Measurements from ENCODE around the gene GMFB. TPM values are rescaled to one million over a fixed set of nuclear protein-coding genes. Genes with fewer than 3 reads are reported as not detected.
A peak's percentile ranks its signal among the peaks of the same experiment; 100 is the strongest.
"Not testable (repeated sequence)": the region's sequence is repeated elsewhere in the genome, so short reads cannot be mapped to it uniquely, and the experiment has no call there.

GMFB gene
- total and polyA plus RNA-seq, 7 experiments from 2014 or later, result 10.6 to 39.9 (median 34.1) TPM

- Mint-ChIP-seq H3K27ac (no peak overlapping the region), H3K4me3 (no peak overlapping the region), H3K27me3 (peaks cover 0 to 7% (median 4%) of the 10 kb centered on the region in 5 donors), H3K4me1 (peaks cover 4 to 22% (median 20%) of the 10 kb centered on the region in 7 donors), H3K36me3 (peaks cover 0 to 3% (median 0%) of the 10 kb centered on the region in 5 donors), H3K9me3 (peaks cover 0 to 6% (median 0%) of the 10 kb centered on the region in 11 donors)
- no peak for ATAC-seq
- no peak overlapping the region for H3K27ac ChIP-seq (ENCODE audit: low read depth, low read length)
- H3K9me3 ChIP-seq (ENCODE audit: control insufficient read depth in 2 of 3, low read length in 3 of 3), result no peaks in the 10 kb centered on the region
- no peak overlapping the region for H3K4me3 ChIP-seq (ENCODE audit: low read length)
- no peak for DNase-seq
- H3K4me1 ChIP-seq (ENCODE audit: control insufficient read depth in 2 of 2, insufficient read depth in 2 of 2, low read length in 2 of 2), result peaks cover 8 to 16% of the 10 kb centered on the region in 2 donors
- H3K36me3 ChIP-seq (ENCODE audit: control insufficient read depth in 2 of 3, insufficient read depth in 3 of 3, low read length in 3 of 3), result no peaks in the 10 kb centered on the region
- H3K27me3 ChIP-seq (ENCODE audit: control insufficient read depth in 2 of 2, insufficient read depth in 2 of 2, low read length in 2 of 2), result no peaks in the 10 kb centered on the region
- POLR2A ChIA-PET, result no interaction called here
- intact Hi-C loops (cut with micrococcal nuclease), result loop anchor here in 1 of 2 donors (1.0 to 5.0 kb wide), 3 partner anchors 68 to 1292 kb away; partner anchors contain the start of gene DDHD1
- CTCF ChIA-PET, result no interaction called here
Observed at GRCh38 chr14:54444681-54445080, 44.1 kb downstream of the GMFB start.

GRCh38 chr14:54443981-54444380 lies 44.8 kb downstream of the GMFB start:
- Mint-ChIP-seq H3K36me3 (peaks cover 0 to 3% (median 0%) of the 10 kb centered on the region in 5 donors), H3K27me3 (peaks cover 0 to 6% (median 4%) of the 10 kb centered on the region in 5 donors), H3K27ac (no peak overlapping the region), H3K4me3 (peak overlapping the region in 1 of 10 donors; percentile 15), H3K9me3 (peaks cover 0 to 6% (median 0%) of the 10 kb centered on the region in 11 donors), H3K4me1 (peaks cover 6 to 29% (median 26%) of the 10 kb centered on the region in 7 donors)
- no peak for DNase-seq
- H3K27ac ChIP-seq (ENCODE audit: low read depth, low read length), result no peak overlapping the region
- CTCF ChIA-PET, result interaction anchor here (0.6 kb wide), 1 partner anchor 19 kb away, joined by 3 read pairs; no protein-coding TSS in a partner anchor
- H3K9me3 ChIP-seq (ENCODE audit: control insufficient read depth in 2 of 3, low read length in 3 of 3), result no peaks in the 10 kb centered on the region
- intact Hi-C loops (cut with micrococcal nuclease), result loop anchor here in 1 of 2 donors (1.0 to 5.0 kb wide), 3 partner anchors 68 to 1292 kb away; partner anchors contain the start of gene DDHD1
- H3K36me3 ChIP-seq (ENCODE audit: control insufficient read depth in 2 of 3, insufficient read depth in 3 of 3, low read length in 3 of 3), result no peaks in the 10 kb centered on the region
- peaks cover 9 to 23% of the 10 kb centered on the region in 2 donors for H3K4me1 ChIP-seq (ENCODE audit: control insufficient read depth in 2 of 2, insufficient read depth in 2 of 2, low read length in 2 of 2)
- ATAC-seq, result no peak
- POLR2A ChIA-PET, result interaction anchor here (0.7 kb wide), 1 partner anchor 1198 kb away, joined by 3 read pairs; no protein-coding TSS in a partner anchor
- H3K4me3 ChIP-seq (ENCODE audit: low read length), result no peak overlapping the region
- H3K27me3 ChIP-seq (ENCODE audit: control insufficient read depth in 2 of 2, insufficient read depth in 2 of 2, low read length in 2 of 2), result no peaks in the 10 kb centered on the region

- H3K4me3 ChIP-seq (ENCODE audit: low read length); H3K4me3 Mint-ChIP-seq; H3K27ac Mint-ChIP-seq; H3K36me3 ChIP-seq (ENCODE audit: control insufficient read depth in 2 of 3, insufficient read depth in 3 of 3, low read length in 3 of 3); H3K9me3 ChIP-seq (ENCODE audit: control insufficient read depth in 2 of 3, low read length in 3 of 3); H3K27ac ChIP-seq (ENCODE audit: low read depth, low read length); ATAC-seq; DNase-seq; H3K9me3 Mint-ChIP-seq; H3K27me3 Mint-ChIP-seq; H3K27me3 ChIP-seq (ENCODE audit: control insufficient read depth in 2 of 2, insufficient read depth in 2 of 2, low read length in 2 of 2); H3K36me3 Mint-ChIP-seq: not testable (repeated sequence)
- peaks cover 9 to 23% of the 10 kb centered on the region in 2 donors for H3K4me1 ChIP-seq (ENCODE audit: control insufficient read depth in 2 of 2, insufficient read depth in 2 of 2, low read length in 2 of 2)
- ChIA-PET CTCF (interaction anchor here (0.9 kb wide), 1 partner anchor 45 kb away, joined by 3 read pairs; no protein-coding TSS in a partner anchor), POLR2A (interaction anchor here (1.4 kb wide), 1 partner anchor 66 kb away, joined by 3 read pairs; no protein-coding TSS in a partner anchor)
- intact Hi-C loops (cut with micrococcal nuclease), result loop anchor here in 1 of 2 donors (5.0 kb wide), 2 partner anchors 439 to 1291 kb away; partner anchors contain the start of gene DDHD1
- peaks cover 10 to 39% (median 35%) of the 10 kb centered on the region in 7 donors for H3K4me1 Mint-ChIP-seq
Observed at GRCh38 chr14:54442961-54443360, 45.8 kb downstream of the GMFB start.

- no peaks in the 10 kb centered on the region for H3K9me3 ChIP-seq (ENCODE audit: control insufficient read depth in 2 of 3, low read length in 3 of 3)
- H3K4me3 ChIP-seq (ENCODE audit: low read length), result peak within 1 kb of the TSS; percentile 73
- ChIA-PET CTCF (interaction anchor here (0.6 to 1.0 kb wide), 4 partner anchors 8 to 55 kb away, joined by 3 to 4 read pairs (median 3); no protein-coding TSS in a partner anchor), POLR2A (interaction anchor here (1.2 to 1.4 kb wide), 3 partner anchors 11 to 68 kb away, joined by 3 to 7 read pairs (median 3); partner anchors contain the start of gene CDKN3)
- no peaks in the 10 kb centered on the region for H3K27me3 ChIP-seq (ENCODE audit: control insufficient read depth in 2 of 2, insufficient read depth in 2 of 2, low read length in 2 of 2)
- Mint-ChIP-seq H3K36me3 (peaks cover 0 to 7% (median 3%) of the 10 kb centered on the region in 5 donors), H3K9me3 (peaks cover 0 to 6% (median 0%) of the 10 kb centered on the region in 11 donors), H3K4me1 (peaks cover 23 to 54% (median 49%) of the 10 kb centered on the region in 7 donors), H3K4me3 (peak within 1 kb of the TSS; percentile 85 to 97 (median 94)), H3K27me3 (peaks cover 0 to 2% (median 0%) of the 10 kb centered on the region in 5 donors), H3K27ac (peak within 1 kb of the TSS; percentile 87 to 98 (median 95))
- H3K4me1 ChIP-seq (ENCODE audit: control insufficient read depth in 2 of 2, insufficient read depth in 2 of 2, low read length in 2 of 2), result peaks cover 9 to 23% of the 10 kb centered on the region in 2 donors
- intact Hi-C loops (cut with micrococcal nuclease), result loop anchor here (1.0 to 5.0 kb wide), 16 partner anchors 45 to 1678 kb away; partner anchors contain the start of genes CGRRF1 (in 2 of the 2), GCH1 (in 2 of the 2), SOCS4 (in 2 of the 2) and WDHD1 (in 2 of the 2)
- peak; percentile 97 for ATAC-seq
- no peaks in the 10 kb centered on the region for H3K36me3 ChIP-seq (ENCODE audit: control insufficient read depth in 2 of 3, insufficient read depth in 3 of 3, low read length in 3 of 3)
- peak within 1 kb of the TSS; percentile 80 for H3K27ac ChIP-seq (ENCODE audit: low read depth, low read length)
- peak; percentile 85 to 99 (median 93) for DNase-seq
Observed at GRCh38 chr14:54440873-54441868, 47.6 kb downstream of the GMFB start, which contains the start of gene CNIH1. TSS of gene CNIH1 (minus strand) at chr14:54441374. CDS start at chr14:54441327, 47 bp downstream.

- Histone ChIP-seq H3K27ac (ENCODE audit: low read depth, low read length) (peak overlapping the region; percentile 80), H3K9me3 (ENCODE audit: control insufficient read depth in 2 of 3, low read length in 3 of 3) (no peaks in the 10 kb centered on the region), H3K4me1 (ENCODE audit: control insufficient read depth in 2 of 2, insufficient read depth in 2 of 2, low read length in 2 of 2) (peaks cover 15 to 23% of the 10 kb centered on the region in 2 donors), H3K27me3 (ENCODE audit: control insufficient read depth in 2 of 2, insufficient read depth in 2 of 2, low read length in 2 of 2) (no peaks in the 10 kb centered on the region), H3K4me3 (ENCODE audit: low read length) (peak overlapping the region; percentile 73), H3K36me3 (ENCODE audit: control insufficient read depth in 2 of 3, insufficient read depth in 3 of 3, low read length in 3 of 3) (no peaks in the 10 kb centered on the region)
- Mint-ChIP-seq H3K27me3 (no peaks in the 10 kb centered on the region), H3K27ac (peak overlapping the region; percentile 74 to 95 (median 86)), H3K4me3 (peak overlapping the region; percentile 82 to 97 (median 92)), H3K9me3 (peaks cover 0 to 6% (median 0%) of the 10 kb centered on the region in 11 donors), H3K36me3 (peaks cover 0 to 12% (median 7%) of the 10 kb centered on the region in 5 donors), H3K4me1 (peaks cover 27 to 61% (median 56%) of the 10 kb centered on the region in 7 donors)
- no peak for ATAC-seq
- CTCF ChIA-PET, result no interaction called here
- POLR2A ChIA-PET, result interaction anchor here (1.2 kb wide), 1 partner anchor 10 kb away, joined by 3 read pairs; no protein-coding TSS in a partner anchor
- intact Hi-C loops (cut with micrococcal nuclease), result loop anchor here (2.0 to 5.0 kb wide), 7 partner anchors 74 to 1678 kb away; partner anchors contain the start of genes DDHD1 (in 1 of the 2), KTN1 (in 1 of the 2), PELI2 (in 1 of the 2) and SAMD4A (in 1 of the 2)
- peak in 1 of 9 donors; percentile 1 for DNase-seq
Observed at GRCh38 chr14:54440476-54440872, 48.3 kb downstream of the GMFB start.

Data from naive thymus-derived CD4-positive, alpha-beta T cell (primary cell).